NCI-H524 treated with DMSO at 0.1 percent for 48 hours (cell line): ENCODE results near the gene PTP4A1.

Experiments
- DNase-seq: peaks from one replicate; lab custom pipeline; 2025; lab: John Stamatoyannopoulos, UW

Gene PTP4A1

DNA sequence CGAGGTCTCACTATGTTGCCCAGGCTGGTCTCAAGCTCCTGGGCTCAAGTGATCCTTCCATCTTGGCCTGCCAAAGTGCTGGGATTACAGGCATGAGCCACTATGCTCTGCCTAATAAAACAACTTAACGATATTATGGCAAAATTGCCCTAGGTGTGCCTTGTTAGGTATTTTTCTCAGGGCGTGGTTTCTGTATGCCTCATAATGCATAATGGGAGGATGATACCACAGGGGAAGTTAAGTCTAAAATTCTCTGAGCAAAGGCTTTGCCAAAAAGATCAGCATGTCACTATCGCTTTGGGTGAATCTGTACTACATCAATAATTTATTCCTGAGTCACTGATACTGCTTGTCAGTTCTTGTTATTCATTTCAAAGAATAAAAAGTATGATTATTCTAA lies 15.9 kb upstream of the PTP4A1 start:
- no peak for DNase-seq

DNA sequence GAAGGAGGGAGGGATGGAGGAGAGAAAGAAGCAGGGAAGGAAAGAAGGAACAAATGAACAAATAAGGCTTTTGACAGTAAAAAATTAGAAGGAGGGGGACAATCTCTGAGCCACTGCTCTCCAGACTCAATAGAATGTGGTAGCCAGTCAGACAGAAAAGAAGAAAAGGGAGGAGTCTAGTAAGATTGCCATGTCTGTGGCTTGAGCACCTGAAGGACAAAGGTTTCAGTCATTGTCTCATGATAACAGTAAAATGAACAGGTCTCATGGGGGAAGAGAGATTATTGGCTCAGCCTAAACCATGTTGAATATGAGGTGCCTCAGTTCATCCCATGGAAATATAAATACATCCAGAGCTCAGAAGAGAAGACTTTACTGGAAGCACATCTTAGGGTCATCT lies 14.0 kb upstream of the PTP4A1 start:
- DNase-seq: no peak

DNA sequence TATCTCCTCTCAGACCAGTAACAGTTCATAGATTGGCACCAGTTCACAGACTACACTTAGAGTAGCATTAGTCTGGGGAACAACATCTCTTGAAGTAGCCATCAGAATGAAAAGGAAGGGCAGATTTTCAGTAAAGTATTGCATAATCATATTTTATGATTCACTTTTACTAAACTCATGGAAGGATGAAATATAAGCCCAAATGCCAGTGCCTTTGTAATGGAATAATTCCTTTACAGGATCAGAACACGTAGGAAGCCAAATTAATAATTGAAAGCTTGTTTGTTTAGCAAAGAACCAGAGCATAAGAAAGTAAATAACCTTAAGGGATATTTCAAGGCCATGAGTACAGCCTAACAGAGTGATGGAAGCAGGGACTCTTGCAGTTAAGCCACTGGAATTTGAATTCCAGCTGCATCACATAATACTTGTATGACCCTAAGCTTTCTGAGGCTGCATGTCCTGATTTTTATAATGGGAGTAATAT lies 11.4 kb upstream of the PTP4A1 start:
- no peak for DNase-seq

DNA sequence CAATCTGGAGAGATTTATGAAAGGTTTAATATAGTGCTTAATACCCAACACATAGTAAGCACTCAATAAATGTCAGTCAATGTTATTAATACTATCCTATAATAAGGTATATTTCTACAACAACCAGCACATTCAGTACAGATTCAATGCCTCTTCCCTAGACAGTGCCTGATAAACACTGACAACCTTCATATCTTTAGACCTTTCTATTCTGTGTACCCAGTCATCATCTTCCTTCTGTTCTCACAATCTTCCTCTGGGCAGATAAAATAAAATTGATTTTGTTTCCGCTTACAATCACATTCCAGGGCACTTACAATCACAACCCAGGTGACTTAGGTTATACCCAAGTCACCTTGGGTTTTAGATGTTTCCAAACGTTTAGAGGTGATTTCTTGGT lies 11.0 kb upstream of the PTP4A1 start:
- DNase-seq: no peak

DNA sequence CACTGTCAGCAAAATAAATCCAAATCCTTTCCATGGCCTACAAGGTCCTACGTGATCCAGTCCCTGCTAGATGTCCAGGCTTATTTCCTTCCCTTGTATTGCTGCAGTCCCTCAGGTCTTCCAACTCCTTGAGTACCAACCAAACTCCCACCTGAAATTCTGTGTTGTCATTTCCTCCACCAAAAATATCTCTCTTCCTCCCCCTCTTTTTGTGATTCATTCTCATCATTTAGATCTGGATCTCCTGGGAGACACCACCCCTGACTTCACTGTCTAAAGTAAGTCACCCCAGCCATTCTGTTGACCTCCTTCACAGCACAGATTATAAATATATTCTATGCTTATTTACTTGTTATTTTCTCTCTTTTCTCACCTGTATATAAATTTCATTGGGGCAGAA lies 9.0 kb upstream of the PTP4A1 start:
- DNase-seq: no peak

DNA sequence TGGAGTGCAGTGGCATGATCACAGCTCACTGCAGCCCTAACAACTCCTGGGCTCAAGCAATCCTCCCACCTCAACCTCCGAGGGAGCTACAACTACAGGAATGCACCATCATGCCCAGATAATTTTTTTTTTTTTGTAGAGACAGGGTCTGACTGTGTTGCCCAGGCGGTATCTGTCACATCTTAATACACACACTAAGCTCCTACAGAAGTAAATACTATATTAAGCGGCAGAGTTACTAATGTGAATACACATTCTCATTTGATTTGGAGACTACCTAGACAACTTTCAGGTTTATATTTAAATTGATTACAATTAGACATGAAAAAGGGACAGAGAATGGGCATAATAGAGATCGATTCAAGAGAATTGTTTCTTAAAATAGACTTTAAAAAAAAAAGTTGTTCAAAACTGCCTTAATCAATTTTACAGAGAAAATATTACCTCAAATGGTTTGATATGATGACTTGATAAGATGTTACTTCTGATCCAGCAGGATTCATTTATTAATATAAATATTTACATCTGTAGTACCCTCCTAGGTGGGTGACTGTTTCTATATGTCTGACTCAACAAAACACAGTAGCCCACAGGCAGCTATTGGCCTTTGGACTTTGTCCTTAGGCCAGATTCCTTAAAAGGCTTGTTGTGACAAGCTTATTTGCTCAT lies 7.1 kb upstream of the PTP4A1 start:
- no peak for DNase-seq

DNA sequence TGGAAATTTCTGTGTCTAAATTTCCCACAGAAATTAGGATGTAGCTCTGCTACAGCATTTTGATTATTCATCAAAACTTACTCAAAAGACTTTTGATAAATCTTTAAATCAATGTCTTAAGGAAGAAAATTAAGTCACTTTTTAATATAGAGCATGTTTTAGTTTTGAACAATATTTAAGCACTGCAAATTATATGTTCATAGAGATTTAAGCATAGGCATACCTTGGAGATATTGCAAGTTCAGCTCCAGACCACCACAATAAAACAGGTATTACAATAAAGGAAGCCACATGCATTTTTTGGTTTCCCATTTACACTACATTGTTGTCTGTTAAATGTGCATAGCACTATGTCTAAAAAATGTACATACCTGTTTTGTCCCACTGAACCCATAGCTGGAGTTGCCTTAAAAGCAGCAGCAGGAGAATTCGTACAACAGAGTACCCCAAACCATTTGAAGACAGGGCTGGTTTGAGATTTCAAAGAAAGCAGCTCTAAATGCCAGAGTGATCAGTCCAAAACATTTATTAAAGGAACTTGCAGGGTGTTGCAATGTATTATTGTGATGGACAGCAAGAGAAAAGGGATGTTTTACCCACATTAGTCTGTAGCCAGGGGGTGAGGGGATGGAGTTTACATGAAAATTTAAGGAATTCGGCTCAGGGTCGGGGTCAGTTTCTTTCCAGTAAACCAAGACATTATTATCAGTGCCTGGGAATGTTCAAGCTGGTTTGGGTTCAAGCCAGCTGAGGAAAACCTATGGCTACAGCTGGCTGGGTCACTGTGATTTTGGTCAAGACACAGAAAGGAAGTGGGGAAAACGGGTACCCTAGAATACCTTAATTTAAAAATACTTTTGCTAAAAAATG lies 6.3 kb upstream of the PTP4A1 start:
- DNase-seq: no peak

DNA sequence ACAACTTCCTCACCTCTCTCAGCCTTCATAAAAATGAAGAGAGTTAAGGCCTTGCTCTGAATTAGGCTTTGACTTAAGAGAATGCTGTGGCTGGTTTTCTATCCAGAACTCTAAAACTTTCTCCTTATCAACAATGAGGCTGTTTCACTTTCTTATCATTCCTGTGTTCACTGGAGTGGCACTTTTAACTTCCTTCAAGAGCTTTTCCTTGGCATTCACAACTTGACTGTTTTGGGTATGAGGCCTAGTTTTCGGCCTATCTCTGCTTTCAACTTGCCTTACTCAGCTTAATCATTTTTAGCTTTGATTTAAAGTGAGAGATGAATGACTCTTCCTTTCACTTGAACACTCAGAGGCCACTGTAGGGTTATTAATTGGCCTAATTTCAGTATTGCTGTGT lies 4.3 kb upstream of the PTP4A1 start:
- DNase-seq: no peak

DNA sequence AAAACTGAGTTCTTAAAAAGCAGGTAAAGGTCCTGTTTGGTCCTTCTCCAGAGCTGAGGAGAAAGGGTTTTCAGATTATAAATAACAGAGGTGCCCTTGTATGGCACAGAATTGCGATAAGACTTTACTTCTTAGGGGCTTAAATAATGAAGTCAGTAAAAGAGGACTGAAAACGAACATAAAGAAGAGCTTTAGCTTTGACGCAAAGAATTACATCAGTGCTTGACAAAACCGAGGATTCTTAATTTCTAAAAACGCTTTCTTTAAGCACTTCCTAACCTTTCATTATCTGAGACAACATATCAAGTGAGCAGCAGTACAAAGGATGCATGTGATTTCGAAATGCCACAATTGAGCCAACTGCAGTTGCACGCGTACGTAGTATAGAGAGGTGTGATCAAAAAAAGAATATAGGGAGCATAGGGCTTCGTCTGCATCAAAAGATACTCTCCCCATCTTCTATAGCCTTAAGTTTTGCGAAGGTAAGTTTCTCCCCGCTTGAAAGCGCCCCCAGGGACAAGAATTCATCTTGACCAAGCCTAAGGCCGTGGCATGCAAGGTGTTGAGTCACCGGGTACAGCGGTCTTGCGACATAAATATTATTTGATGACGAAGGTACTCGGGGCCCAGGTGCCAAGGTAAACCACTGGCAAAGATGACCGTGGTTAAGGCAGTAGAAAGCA lies 778 bp upstream of the PTP4A1 start:
- no peak for DNase-seq

DNA sequence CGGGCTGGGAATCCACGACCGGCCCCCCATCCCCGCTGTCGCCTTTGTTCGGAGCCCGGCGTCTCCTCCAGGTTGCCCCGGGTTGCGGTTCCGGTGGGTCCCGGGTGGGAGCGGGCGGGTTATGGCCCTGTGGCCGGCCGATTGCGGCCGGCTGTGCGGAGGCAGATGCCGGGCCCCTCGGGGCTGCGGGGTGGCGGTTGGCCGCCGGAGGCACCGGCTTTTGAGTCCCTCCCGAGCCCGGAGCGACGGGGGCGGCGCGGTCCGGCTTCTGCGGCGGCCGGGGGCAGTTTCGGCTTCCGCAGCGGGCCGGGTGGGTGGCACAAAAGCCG lies 431 bp downstream of the PTP4A1 start:
- DNase-seq: no peak

DNA sequence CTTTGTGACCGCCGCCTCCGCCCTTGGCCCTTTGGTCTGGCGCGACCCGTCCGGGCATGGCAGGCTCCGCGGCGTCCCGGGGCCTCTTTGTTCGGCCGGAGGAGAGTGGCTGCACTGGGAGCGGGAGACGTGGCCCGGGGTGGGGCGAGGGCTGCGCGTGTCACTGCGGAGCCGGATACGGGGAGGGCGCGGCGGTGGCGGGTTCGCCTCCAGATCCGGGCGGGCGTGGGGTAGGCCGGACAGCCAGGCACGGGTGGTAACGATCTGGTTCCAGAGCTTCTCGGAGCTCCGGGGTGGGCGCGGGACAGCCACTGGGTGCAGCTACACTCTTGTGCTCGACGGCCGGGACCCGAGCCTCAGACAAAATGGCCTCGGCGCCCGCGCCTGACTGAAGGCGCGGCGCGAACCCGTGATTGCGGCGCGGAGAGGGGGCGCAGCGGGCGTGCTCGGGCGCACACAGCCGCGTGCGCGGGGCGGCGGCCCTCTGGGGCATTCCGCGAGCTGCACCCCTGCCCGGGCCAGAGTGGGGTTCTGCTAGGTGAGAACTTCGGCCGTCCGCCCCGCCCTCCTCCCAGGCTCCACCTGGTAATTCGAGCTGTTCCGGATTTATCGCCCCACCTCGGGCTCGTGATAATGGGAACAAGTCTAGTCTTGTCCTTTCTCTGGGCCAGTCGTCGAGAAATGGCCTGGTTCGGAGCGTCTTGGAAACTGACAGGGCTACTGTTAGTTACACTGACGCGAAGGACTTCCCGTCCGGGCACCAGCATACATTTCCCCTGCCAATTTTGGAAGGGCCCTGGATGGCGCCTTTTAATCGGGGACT lies 1.0 kb downstream of the PTP4A1 start:
- no peak for DNase-seq

DNA sequence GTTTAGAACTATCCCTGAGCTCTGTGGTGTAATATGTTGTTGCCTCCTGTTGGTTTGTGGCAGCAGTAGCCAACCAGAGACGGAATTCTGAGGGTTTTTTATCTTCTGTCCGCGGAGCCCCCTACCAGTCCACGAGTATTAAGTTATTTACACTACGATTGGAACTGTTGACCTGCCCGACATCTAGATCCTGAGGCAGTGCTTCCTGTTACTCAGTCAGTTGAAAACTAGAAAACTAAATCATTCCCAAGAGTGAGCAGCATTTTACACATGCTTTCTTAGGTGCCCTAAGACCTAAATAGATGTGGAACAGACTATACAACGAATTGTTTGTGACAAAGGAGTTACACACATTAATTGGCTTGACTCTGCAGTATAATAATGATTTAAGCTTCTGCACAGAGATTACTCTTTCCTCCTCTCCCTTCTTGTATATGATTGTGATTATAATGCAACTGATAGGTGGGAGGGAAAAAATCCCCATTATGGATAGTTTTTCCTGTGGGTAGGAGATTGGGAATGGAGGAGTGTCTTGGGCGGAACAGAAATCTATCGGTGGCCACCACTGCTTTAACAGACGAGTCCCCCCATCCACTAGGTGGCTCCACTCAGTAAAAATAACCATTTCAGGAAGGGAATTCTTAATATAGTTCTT lies 1.7 kb downstream of the PTP4A1 start:
- DNase-seq: no peak

DNA sequence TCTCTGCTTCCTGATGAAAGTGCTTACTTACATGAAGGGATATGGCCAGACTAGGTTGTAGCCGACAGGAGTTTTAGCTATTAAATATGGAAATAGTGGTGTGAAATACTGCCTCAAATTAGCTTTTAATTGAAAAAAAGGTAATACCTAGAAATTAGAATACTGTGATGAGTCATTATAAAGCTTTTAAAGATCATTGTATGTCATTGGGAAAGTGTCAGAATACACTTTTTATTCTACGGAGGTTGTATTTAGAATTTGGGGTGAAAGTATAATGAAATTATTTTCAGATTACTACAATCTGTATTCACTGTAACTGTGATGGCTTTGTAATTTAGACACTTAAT lies 2.2 kb downstream of the PTP4A1 start:
- DNase-seq: no peak

DNA sequence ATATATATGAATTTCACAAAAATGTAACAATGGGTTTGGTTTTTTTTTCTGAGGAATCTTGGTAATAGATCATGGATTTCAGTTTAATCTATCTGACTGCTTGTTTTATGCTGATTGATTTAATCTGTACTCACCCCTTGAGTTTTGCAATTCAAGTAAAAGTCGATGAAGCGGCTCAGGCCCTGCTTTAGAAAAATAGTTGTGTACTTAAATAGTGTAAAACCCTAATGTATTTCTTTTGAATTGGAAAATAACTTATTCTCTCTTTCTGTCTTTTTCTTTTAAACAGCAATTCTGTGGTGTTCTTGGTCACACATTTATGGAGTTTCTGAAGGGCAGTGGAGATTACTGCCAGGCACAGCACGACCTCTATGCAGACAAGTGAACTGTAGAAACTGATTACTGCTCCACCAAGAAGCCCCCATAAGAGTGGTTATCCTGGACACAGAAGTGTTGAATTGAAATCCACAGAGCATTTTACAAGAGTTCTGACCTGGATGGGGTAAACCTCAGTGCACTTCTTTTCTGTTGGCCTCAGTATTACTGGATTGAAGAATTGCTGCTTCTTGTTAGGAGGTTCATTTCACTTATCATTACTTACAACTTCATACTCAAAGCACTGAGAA lies 4.0 kb downstream of the PTP4A1 start:
- DNase-seq: no peak

DNA sequence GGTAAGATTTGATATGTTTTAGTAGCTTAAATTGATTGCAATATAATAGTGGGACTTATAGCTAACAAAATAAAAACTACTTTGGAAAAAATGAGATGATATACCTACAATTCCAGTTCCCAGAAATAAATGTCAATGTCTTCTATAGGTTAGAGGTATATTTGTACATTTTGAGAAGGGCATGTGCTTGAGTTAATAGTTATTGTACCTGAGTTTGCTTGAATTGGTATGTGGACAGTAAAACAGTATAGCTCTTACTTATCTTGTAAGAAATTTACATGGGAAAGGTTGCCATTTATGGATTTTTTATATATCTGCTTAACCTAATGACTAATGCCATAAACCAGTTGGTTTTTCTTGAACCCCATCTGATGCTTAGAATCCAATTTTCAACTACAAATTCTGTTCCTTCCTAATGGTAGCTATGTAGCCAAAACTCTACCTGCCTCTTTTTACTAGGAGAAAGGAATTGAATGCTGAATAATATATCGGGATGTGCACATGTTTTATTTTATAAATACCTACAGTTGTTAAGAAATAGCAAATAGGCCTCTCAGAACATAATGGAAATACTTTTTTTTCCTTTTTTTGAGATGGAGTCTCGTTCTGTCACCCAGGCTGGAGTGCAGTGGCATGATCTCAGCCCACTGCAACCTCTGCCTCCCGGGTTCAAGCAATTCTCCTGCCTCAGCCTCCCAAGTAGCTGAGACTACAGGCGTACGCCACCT lies 4.9 kb downstream of the PTP4A1 start:
- no peak for DNase-seq

DNA sequence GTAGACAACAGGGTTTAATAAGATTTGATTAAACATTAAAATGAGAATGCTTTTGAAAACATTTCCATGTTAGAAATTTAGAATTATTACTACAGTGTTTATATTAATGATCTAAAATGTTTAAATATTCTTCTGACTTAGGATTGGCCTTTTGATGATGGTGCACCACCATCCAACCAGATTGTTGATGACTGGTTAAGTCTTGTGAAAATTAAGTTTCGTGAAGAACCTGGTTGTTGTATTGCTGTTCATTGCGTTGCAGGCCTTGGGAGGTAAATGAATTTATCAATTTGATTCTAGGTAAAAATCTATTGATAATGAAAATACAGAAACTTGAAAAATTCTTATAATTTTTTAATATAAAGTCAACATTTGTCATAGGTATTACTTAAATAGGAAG lies 6.5 kb downstream of the PTP4A1 start:
- no peak for DNase-seq

DNA sequence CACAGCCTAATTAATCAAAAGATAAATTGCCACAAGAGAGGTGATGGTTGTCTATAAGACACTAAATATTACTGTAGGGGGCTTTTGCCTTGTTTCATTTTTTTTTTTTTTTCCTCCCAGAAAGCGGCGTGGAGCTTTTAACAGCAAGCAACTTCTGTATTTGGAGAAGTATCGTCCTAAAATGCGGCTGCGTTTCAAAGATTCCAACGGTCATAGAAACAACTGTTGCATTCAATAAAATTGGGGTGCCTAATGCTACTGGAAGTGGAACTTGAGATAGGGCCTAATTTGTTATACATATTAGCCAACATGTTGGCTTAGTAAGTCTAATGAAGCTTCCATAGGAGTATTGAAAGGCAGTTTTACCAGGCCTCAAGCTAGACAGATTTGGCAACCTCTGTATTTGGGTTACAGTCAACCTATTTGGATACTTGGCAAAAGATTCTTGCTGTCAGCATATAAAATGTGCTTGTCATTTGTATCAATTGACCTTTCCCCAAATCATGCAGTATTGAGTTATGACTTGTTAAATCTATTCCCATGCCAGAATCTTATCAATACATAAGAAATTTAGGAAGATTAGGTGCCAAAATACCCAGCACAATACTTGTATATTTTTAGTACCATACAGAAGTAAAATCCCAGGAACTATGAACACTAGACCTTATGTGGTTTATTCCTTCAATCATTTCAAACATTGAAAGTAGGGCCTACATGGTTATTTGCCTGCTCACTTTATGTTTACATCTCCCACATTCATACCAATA lies 7.8 kb downstream of the PTP4A1 start:
- no peak for DNase-seq

DNA sequence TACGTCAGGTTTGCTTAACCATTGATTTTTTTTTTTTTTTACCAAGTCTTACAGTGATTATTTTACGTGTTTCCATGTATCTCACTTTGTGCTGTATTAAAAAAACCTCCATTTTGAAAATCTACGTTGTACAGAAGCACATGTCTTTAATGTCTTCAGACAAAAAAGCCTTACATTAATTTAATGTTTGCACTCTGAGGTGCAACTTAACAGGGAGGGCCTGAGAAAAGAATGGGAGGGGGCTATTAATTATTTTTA lies 8.4 kb downstream of the PTP4A1 start:
- no peak for DNase-seq

DNA sequence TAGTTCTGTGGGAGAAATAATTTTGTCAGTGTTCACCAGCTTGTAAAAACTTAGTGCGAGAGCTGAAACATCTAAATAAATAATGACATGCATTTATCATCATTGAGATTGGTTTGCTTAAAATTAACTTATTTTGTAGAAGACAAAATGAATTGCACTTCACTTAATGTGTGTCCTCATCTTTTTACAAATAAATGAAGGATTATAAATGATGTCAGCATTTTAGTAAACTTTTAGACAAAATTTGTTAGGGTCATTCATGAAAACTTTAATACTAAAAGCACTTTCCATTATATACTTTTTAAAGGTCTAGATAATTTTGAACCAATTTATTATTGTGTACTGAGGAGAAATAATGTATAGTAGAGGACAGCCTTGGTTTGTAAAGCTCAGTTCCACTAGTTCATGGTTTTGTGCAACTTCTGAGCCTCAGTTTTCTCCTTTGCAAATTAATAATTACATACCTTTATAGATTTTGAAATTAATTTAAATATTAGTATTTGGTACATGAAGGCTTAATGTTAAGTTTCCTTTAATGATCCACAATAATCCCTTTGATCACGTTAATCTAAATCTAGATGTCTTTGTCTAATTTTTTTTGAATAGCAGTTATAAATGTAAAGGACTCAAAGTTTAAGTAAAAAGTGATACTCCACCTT lies 9.2 kb downstream of the PTP4A1 start:
- no peak for DNase-seq
